Activated naive CD4-positive, alpha-beta T cell (primary cell): Measurements from ENCODE around the gene PFKFB3.
"Not testable (repeated sequence)": the region's sequence is repeated elsewhere in the genome, so short reads cannot be mapped to it uniquely, and the experiment has no call there.

Experiments used
- DNase-seq, 4 experiments: peaks; one replicate each; lab custom pipeline; 2025; lab: John Stamatoyannopoulos, UW

Gene PFKFB3

GRCh38 chr10:6178581-6178980 is 24.2 kb upstream of the PFKFB3 start:
- no peak for DNase-seq

DNA sequence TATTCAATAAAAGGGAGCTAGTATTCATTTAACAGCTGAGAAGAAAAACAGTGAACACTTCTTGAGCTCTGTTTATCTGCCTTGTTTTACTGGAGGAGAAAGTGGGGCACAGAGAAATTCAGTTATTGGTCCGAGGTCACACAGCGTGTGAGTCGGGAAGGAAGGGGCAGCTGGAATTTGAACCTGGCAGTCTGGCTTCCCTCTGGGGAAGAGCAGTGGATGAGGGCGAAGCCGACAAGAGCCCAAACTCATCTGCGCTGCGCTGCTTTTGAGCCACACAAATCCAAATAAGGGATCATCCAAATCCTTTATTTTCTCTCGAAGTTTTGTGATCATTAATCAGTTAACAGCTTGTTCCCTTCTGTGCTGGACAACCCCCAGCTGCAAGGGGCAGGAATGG is 23.7 kb upstream of the PFKFB3 start:
- DNase-seq = no peak

- no peak for DNase-seq
Measured at GRCh38 chr10:6180480-6181110, 22.1 kb upstream of the PFKFB3 start.

GRCh38 chr10:6181249-6181648 is 21.5 kb upstream of the PFKFB3 start:
- no peak for DNase-seq

DNA sequence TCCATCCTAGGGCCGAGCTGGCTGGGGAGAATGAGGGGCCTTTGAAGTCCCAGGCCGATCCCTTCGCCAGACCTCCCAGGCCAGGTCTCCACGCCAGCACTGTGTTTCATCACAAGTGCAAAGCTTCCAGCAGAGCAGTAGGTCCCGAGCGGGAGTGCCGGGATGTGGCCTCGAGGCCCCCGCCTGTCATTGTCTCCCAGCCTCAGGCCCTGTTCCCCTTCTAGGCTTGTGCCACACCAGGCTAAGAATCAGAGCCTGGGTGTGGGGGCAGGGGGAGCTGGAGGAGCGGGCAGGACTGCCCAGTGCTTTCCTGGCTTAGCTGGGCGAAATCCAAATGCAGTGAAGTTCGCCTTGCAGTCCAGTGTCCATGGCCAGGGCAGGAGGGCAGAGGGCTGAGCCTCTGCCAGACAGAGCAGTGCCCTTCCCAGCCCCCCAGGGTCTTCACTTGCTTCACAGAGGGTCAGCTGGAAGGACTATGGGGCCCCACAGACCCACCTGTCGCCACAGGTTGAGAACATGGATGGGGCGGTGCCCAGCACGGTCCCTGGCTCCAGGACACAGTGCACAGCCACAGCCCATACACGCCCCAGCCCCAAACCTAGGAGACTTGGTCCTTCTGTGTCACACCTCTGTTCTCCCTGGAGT is 20.2 kb upstream of the PFKFB3 start:
- no peak for DNase-seq

DNA sequence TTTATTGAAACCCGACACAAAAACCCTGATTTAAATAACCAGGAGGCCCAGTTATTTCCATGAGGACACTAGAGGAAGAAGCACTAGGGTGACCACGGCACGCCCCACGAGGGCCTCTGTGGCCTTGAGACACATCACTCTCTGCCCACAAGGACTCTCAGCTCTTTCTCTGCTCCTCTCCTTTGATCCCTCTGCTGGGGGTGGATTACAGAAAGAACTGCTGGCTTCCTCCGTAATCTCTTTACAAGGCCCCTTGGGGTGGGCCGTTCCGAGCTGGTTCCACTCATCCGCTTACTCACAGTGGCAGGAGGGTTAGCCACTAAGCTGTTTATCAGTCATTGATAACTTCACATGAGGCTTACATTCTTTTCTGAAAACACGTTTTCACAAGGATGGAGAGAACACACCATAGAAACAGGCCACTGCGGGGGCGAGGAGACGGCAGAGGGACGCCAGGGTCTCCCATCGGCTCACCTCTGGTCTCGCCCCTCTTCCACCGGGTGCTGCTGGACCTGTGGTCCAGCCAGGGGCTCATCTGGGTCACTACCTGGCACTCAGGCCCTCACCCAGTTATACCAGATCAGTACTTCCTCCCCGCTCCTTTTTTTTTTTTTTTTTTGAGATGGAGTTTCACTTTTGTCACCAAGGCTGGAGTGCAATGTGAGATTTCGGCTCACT is 17.6 kb upstream of the PFKFB3 start:
- no peak for DNase-seq

GRCh38 chr10:6186894-6187256 is 15.9 kb upstream of the PFKFB3 start:
- no peak for DNase-seq

DNA sequence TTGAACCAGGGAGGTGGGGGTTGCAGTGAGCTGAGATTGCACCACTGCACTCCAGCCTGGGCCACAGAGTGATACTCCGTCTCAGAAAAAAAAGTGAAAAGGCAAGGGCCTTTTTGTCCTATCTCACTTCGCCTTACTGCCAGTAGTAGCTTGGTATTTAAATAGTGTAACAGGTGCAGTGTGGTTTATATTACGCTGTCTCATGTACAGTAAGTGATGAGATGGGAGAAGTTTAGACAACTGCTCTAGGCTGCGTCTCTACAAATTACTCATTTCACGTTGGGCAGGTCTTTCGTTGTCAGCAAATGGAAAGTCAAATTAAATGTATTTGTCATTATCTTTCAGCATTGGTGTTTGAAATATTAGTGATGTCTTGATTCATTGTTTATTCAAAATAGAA is 15.5 kb upstream of the PFKFB3 start:
- no peak for DNase-seq

- not testable (repeated sequence) for DNase-seq
Measured at GRCh38 chr10:6190033-6190432, 12.7 kb upstream of the PFKFB3 start.

DNA sequence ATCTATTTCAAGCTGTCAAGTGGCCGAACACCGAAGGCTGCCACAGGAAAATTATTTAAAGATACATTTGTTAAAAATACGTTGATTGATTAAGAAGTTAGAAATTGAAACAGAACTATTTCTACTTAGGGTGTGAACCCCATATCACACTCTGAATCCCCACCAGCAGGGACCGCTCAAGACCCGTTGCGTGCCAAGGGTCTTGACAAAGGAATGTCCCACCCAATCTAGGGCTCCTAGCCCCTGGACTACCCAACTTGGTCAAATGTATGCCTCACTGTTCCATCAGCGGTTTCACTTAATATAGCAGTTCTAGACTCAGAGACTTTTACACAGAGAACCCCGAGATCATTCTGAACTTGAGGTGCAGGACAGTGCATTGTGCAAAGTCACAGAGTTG is 11.6 kb upstream of the PFKFB3 start:
- no peak for DNase-seq

DNA sequence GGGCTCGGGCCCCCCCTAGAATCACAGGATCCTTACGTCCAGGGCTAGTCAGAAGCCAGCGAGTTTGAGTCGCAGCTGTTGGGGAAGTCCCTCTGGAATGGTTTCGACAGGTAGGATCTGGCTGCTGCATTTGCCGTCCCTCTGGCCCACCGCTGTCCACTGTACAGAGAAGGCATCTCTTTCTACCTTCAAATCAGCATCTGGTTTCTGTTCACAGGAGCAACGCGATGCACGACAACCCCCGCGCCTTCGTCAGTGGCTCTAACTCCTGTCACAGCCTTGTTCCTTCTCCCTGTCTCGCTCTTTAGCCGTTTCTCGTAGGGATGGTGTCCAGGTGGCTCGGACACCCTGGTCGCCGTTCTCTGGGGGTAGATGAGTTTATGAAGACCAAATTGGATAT is 11.2 kb upstream of the PFKFB3 start:
- no peak for DNase-seq

GRCh38 chr10:6193342-6193741 is 9.4 kb upstream of the PFKFB3 start:
- not testable (repeated sequence) for DNase-seq

DNA sequence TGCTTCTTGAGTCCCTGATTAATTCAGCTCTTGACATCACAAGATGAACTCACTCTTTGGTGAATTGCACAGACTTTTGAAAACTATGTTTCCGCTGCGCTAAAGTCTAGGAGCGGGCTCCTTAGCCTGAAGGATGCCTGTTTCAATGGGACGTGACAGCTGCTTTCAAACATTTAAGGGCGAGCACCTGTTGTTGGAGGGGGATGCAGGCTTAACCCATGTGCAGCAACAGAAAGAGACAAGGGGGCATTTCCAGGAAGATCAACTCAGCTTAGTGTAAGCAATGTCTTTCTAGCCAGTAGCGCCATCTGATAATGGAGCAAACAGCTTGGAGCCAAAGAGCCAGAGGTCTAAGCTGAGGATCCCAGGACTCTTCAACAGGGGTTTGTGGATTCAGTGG is 8.4 kb upstream of the PFKFB3 start:
- no peak for DNase-seq

- no peak for DNase-seq
Measured at GRCh38 chr10:6195376-6195775, 7.4 kb upstream of the PFKFB3 start.

DNA sequence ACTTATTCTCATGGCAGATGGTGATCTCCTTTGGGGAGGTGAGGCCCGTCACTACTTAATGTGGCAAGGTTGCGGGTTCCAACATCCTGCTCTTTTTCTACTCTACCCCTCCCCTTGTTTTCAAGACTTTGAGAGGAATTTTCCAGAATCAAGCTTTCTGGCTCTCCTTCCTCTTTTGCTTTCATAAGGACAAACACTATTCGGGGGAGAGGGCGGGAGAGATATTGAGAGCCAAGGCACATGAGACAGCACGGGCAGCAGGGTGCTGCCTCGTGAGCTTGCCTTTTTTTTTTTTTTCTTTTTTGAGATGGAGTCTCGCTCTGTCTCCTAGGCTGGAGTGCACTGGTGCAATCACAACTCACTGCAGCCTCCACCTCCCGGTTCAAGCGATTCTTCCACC is 6.9 kb upstream of the PFKFB3 start:
- DNase-seq = no peak

GRCh38 chr10:6196524-6196923 is 6.2 kb upstream of the PFKFB3 start:
- DNase-seq = not testable (repeated sequence)

DNA sequence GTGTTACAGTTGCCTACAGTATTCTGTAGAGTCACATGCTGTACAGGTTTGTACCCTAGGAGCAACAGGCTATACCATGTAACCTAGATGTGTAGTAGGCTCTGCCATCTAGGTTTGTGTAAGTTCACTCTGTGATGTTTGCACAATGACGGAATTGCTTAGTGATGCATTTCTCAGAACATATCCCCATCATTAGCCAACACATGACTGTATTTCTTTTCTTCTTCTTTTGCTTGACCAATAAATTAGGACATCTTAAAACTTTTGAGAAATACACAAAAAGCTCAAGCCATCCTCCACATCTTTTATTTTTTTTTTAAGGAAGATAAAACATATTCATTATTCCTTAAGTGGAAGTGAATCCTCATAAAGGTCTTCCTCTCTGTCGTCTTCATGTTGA is 5.4 kb upstream of the PFKFB3 start:
- DNase-seq = no peak

- no peak for DNase-seq
Measured at GRCh38 chr10:6198171-6198570, 4.6 kb upstream of the PFKFB3 start.

- DNase-seq = no peak
Measured at GRCh38 chr10:6199131-6199733, 3.5 kb upstream of the PFKFB3 start.

DNA sequence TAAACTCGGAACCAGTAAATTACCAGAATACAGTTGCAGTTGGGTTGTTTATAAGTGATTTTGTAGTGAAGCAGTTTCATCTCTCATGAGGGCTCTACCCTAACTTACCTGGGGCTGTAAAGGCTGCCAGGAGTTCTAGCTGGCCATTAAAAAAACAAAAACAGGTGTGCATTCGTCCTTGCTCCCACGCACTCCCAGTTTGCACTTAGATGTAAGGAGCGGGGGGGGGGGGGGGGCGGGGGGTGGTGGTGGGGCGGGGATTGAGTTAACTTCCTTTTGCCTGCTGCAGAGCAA is 2.3 kb upstream of the PFKFB3 start:
- no peak for DNase-seq

DNA sequence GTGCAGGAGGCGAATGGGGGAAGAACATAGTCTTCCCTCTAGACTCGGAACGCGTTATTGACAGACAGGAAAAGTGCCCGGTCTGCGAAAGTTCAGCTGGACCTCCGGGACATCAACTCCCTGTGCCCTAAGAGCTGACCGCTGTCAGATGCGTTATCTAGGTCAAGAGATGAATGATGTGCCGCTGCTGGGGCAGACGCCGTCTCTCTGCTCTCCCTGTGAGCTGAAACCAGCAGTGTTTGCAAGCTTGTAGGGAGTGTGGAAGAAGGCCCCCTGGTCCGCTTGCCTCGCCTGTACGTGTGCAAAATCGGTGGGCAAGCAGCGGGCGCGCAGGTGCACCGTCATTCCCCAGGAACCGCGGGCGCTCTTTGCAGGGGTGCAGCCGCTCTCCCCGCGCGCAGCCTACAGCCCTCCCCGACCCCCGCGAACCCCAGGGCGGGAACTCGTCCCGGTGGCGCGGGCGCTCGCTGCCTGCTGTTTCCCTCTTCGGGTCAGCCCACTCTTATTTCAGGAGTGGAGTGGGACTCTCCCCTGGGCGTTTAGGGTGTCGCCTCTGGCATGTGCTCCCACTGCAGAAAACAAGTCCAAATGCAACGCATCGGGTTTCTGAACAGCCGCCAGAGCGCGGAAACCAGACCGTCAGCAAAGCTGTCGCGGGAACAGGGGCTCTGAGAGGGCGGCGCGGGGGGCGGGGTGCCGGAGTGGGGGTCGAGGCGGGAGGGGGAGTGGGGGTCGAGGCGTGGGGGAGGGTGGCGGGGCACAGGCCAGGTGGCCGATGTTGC is 1.8 kb upstream of the PFKFB3 start:
- DNase-seq = peak in 2 of 4 experiments; percentile 21 to 63

GRCh38 chr10:6201516-6201975 is 1.2 kb upstream of the PFKFB3 start:
- peak; percentile 41 to 78 (median 62) for DNase-seq
